Measurements from ENCODE around the gene AOC2.

DNA sequence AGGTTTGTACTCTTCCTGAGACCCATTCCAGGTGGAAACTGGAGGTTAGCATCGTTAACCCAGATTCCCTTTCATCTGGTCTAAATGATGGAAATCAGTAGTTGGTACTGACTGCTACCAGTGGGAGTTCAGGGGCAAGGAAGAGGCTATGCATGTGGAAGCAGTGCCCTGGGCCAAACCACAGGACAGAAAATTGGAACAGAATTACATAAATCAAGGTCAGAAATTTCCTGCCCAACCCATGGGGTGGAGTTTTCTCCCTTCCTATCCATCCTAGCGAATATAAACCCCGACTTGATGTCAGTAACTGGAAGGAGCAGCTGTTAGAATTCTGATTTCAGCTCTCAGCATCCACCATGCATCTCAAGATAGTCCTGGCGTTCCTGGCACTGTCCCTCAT, at the start of gene AOC2:
- TF ChIP-seq, protein P1, sequence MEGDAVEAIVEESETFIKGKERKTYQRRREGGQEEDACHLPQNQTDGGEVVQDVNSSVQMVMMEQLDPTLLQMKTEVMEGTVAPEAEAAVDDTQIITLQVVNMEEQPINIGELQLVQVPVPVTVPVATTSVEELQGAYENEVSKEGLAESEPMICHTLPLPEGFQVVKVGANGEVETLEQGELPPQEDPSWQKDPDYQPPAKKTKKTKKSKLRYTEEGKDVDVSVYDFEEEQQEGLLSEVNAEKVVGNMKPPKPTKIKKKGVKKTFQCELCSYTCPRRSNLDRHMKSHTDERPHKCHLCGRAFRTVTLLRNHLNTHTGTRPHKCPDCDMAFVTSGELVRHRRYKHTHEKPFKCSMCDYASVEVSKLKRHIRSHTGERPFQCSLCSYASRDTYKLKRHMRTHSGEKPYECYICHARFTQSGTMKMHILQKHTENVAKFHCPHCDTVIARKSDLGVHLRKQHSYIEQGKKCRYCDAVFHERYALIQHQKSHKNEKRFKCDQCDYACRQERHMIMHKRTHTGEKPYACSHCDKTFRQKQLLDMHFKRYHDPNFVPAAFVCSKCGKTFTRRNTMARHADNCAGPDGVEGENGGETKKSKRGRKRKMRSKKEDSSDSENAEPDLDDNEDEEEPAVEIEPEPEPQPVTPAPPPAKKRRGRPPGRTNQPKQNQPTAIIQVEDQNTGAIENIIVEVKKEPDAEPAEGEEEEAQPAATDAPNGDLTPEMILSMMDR (IDR thresholded peaks at IDR 0.05) = no peak
- TF ChIP-seq ZFX (IDR thresholded peaks at IDR 0.05; ENCODE audit: borderline replicate concordance) = no peak
